HUES6 (cell line): ENCODE results near the gene MLXIP.
"Not testable (repeated sequence)": the region's sequence is repeated elsewhere in the genome, so short reads cannot be mapped to it uniquely, and the experiment has no call there.

Experiments used
- H3K27ac ChIP-seq: 2 replicates; pipeline ENCODE4 v1.7.0; 2013; ENCODE audit warnings: low read depth, mild to moderate bottlenecking, low read length, inconsistent platforms
- H3K27me3 ChIP-seq: 2 replicates; pipeline ENCODE4 v1.6.1; 2013; ENCODE audit warnings: low read length; ENCODE audit not compliant: control insufficient read depth, insufficient read depth
- H3K36me3 ChIP-seq: 2 replicates; pipeline ENCODE4 v1.6.1; 2013; ENCODE audit warnings: low read length; ENCODE audit not compliant: control insufficient read depth, insufficient read depth
- H3K4me1 ChIP-seq: 2 replicates; pipeline ENCODE4 v1.6.1; 2013; ENCODE audit warnings: low read length; ENCODE audit not compliant: control insufficient read depth, insufficient read depth
- H3K4me3 ChIP-seq: 2 replicates; pipeline ENCODE4 v1.5.1; 2013; ENCODE audit warnings: low read depth, low read length
- H3K9ac ChIP-seq: one replicate; pipeline ENCODE4 v1.6.1; 2013; ENCODE audit warnings: mild to moderate bottlenecking, low read length
- H3K9me3 ChIP-seq: 2 replicates; pipeline ENCODE4 v1.6.1; 2013; ENCODE audit warnings: low read depth, low read length; ENCODE audit not compliant: control insufficient read depth, insufficient read depth

MLXIP gene

DNA sequence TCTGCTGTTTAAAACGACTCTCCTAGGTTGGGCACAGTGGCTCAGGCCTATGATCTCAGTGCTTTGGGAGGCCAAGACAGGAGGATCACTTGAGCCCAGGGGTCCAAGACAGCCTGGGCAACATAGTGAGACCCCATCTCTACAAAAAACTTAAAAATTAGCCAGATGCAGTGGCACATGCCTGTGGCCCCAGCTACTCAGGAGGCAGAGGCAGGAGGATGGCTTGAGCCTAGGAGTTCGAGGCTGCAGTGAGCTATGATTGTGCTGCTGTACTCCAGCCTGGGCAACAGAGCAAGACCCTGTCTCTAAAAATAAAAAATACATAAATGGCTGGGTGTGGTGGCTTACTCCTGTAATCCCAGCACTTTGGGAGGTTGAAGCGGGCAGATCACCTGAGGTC, 37.1 kb upstream of the MLXIP start:
- H3K27me3 ChIP-seq, H3K9ac ChIP-seq, H3K27ac ChIP-seq, H3K4me3 ChIP-seq, H3K4me1 ChIP-seq, H3K9me3 ChIP-seq: not testable (repeated sequence)
- peaks cover 49% of the 10 kb centered on the region for H3K36me3 ChIP-seq

DNA sequence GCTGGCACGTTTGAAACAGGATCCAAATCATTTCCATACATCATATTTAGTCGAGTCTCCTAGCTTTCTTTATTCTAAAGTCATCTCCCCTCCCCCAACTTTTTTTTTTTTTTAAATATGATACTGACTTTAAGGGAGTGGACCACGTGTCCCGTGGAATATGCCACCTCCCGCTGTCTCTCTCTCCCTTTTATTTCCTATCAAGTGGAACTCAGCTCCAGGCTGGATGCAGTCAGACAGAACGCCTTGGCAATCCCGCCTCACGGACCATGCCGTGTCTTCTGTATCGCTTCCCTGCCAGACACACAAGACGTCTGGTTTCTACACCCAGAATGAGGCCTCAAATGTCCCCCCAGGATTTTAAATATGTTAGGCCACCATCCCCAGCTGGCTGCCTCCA, 35.6 kb upstream of the MLXIP start:
- no peak overlapping the region for H3K4me3 ChIP-seq
- H3K27me3 ChIP-seq, result no peaks in the 10 kb centered on the region
- no peak overlapping the region for H3K9ac ChIP-seq
- H3K4me1 ChIP-seq, result no peaks in the 10 kb centered on the region
- H3K9me3 ChIP-seq, result peaks cover 5% of the 10 kb centered on the region; the same call in 1 of the 2 replicates
- H3K27ac ChIP-seq, result no peak overlapping the region
- peaks cover 47% of the 10 kb centered on the region for H3K36me3 ChIP-seq

DNA sequence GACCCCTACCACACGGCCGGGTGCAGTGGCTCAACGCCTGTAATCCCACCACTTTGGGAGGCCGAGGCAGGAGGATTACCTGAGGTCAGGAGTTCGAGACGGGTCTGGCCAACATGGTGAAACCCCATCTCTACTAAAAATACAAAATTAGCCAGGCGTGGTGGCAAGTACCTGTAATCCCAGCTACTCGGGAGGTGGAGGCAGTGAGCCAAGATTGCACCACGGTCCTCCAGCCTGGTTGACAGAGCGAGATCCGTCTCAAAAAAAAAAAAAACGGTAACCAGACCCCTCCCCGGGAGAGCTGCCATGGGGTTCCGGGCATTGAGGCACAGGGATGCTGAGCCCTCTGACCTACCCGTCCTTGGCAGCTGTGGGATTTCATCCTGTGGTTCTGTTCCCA, 35.1 kb upstream of the MLXIP start:
- Histone ChIP-seq H3K4me1 (no peaks in the 10 kb centered on the region), H3K27ac (no peak overlapping the region), H3K9me3 (peaks cover 5% of the 10 kb centered on the region; the same call in 1 of the 2 replicates), H3K36me3 (peaks cover 47% of the 10 kb centered on the region), H3K9ac (no peak overlapping the region), H3K4me3 (no peak overlapping the region), H3K27me3 (no peaks in the 10 kb centered on the region)

DNA sequence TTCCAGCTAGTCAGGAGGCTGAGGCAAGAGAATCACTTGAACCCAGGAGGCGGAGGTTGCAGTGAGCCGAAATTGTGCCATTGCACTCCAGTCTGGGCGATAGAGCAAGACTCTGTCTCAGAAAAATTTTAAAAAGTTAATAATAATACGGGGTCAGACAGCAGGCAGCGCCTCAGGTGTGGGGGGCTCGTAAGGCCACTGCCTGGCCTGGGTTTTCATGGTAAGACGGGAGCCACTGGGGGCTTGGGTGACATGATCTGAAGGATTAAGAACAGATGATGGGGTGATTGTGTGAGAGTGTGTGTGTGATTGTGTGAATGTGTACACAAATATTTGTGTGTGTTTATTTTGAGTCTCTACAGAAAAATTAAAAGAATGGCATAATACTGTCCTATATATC, 33.3 kb upstream of the MLXIP start:
- no peak overlapping the region for H3K4me3 ChIP-seq
- H3K9me3 ChIP-seq, result peaks cover 5% of the 10 kb centered on the region; the same call in 1 of the 2 replicates
- H3K9ac ChIP-seq, result no peak overlapping the region
- H3K4me1 ChIP-seq, result no peaks in the 10 kb centered on the region
- peaks cover 43% of the 10 kb centered on the region for H3K36me3 ChIP-seq
- H3K27ac ChIP-seq, result no peak overlapping the region
- no peaks in the 10 kb centered on the region for H3K27me3 ChIP-seq

DNA sequence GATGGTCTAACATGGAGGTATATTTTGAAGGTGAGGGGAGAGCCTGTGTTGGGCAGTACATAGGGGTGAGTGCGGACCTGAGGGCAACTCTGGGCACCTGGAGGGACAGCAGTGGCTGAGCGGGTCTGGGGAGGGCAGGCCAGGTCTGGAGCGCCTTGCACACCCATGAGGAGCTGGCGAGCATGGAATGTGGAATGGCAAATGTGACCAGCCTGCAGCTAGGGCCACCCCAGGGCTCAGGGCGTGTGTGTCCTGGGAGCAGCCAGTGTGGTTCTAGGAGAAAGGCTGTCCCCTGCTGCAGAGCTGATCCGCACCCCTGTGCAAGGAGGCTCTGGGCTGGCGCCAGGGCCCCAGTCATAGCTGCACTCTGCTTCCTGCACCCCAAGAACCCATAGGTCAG, 32.4 kb upstream of the MLXIP start:
- Histone ChIP-seq H3K9ac (no peak overlapping the region), H3K27me3 (no peaks in the 10 kb centered on the region), H3K4me1 (no peaks in the 10 kb centered on the region), H3K36me3 (peaks cover 45% of the 10 kb centered on the region), H3K9me3 (peaks cover 5% of the 10 kb centered on the region; the same call in 1 of the 2 replicates), H3K27ac (no peak overlapping the region), H3K4me3 (no peak overlapping the region)

DNA sequence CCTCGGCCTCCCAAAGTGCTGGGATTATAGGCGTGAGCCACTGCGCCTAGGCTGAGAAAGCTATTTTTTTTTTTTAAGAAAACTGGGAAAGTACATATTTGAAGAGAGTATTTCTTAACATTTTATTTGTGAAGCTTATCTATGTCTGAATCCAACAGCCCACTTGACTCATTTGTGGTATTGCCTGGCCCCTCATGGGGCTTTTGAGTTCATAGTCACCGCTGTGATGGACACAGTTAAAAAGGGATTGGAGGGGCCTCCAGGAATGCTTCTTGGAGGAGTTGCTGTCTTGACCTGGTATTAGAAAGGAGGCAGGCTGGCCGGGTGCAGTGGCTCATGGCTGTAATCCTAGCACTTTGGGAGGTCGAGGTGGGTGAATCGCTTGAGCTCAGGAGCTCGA, 30.4 kb upstream of the MLXIP start:
- H3K27me3 ChIP-seq, result no peaks in the 10 kb centered on the region
- peaks cover 5% of the 10 kb centered on the region; the same call in 1 of the 2 replicates for H3K9me3 ChIP-seq
- no peak overlapping the region for H3K27ac ChIP-seq
- H3K4me3 ChIP-seq, result no peak overlapping the region
- no peaks in the 10 kb centered on the region for H3K4me1 ChIP-seq
- no peak overlapping the region for H3K9ac ChIP-seq
- H3K36me3 ChIP-seq, result peaks cover 42% of the 10 kb centered on the region

DNA sequence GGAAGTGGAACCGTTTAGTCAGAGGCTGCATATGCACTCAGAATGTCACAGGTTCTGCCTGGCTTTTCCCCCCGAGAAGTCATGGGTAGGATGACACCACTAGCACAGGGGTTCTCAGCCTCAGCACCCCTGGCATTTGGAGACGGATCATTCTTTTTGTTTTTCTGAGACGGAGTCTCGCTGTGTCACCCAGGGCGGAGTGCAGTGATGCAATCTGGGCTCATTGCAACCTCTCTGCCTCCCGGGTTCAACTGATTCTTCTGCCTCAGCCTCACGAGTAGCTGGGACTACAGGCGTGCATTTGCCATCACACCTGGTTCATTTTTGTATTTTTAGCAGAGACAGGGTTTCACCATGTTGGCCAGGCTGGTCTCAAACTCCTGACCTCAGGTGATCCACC, 28.7 kb upstream of the MLXIP start:
- H3K4me1 ChIP-seq, result no peaks in the 10 kb centered on the region
- H3K9ac ChIP-seq, result no peak overlapping the region
- H3K27me3 ChIP-seq, result no peaks in the 10 kb centered on the region
- peaks cover 32% of the 10 kb centered on the region for H3K36me3 ChIP-seq
- no peak overlapping the region for H3K27ac ChIP-seq
- H3K9me3 ChIP-seq, result no peaks in the 10 kb centered on the region; the same call in 1 of the 2 replicates
- H3K4me3 ChIP-seq, result no peak overlapping the region

DNA sequence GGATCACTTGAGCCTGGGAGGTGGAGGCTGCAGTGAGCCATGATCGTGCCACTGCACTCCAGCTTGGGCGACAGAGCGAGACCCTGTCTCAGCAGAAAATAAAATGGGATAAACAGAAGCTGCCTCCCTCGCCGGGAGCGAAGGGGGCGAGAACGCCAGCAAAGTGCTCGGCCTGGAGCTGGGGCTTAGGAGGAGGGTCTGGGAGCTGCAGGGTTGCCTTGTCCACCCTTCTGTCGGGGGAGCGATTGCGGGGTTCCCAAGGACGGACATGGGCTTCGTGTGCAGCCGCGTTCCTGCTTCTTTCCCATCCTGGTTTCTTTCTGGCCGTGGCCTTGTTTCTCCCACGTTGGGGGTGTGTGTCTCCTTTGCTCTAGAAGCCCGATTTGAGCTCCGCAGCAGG, 27.9 kb upstream of the MLXIP start:
- no peak overlapping the region for H3K4me3 ChIP-seq
- no peaks in the 10 kb centered on the region for H3K9me3 ChIP-seq
- no peak overlapping the region for H3K27ac ChIP-seq
- no peaks in the 10 kb centered on the region for H3K4me1 ChIP-seq
- H3K36me3 ChIP-seq, result peaks cover 31% of the 10 kb centered on the region
- no peaks in the 10 kb centered on the region for H3K27me3 ChIP-seq
- no peak overlapping the region for H3K9ac ChIP-seq

DNA sequence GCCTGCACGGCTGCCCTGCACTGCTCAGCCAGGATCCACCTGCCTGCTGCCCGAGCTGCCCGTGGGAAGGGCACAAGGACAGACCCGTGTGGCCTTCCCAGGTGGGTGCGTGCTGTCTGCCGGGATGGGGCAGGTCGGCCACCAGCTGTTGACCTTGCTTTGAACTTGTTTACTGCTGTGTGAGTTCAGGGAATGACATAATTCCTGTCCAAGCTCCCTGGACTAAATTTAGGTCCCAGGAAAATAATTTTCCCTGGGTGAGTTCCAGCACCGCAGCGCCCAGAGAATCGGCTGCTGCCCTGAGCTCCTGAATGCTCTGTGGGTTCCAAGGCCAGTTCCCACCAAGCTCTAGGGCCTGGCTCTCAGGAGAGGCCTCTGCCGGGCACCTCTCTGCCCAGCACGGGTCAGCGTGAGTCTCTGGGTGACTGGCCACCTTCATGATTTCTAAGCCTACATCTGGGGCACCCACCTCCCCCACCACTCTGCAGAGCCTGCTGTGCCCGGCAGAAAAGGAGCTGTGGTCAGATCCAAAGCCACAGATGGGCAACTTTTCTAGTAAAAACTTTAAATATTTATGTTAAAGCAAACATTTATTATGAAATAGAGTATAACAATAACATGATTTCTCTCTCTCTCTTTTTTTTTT, 27.2 kb upstream of the MLXIP start:
- peaks cover 31% of the 10 kb centered on the region for H3K36me3 ChIP-seq
- no peaks in the 10 kb centered on the region for H3K27me3 ChIP-seq
- H3K4me3 ChIP-seq, result no peak overlapping the region
- H3K9ac ChIP-seq, result no peak overlapping the region
- H3K9me3 ChIP-seq, result no peaks in the 10 kb centered on the region
- H3K4me1 ChIP-seq, result no peaks in the 10 kb centered on the region
- no peak overlapping the region for H3K27ac ChIP-seq

DNA sequence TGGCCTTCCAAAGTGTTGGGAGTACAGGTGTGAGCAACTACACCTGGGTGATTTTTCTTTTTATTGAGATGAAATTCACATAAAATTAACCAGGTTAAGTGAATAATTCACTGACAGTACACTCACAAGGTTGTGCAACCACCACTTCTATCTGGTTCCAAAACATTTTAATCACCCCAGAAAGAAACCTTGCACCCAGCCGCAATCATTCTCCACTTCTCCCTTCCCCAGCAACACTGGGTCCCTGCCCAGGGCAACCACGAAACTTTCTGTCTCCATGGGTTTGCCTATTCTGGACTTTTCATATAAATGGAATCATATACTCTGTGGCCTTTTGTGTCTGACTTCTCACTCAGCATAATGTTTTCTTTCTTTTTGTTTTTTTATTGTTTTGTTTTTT, 26.3 kb upstream of the MLXIP start:
- Histone ChIP-seq H3K27ac (no peak overlapping the region), H3K9ac (no peak overlapping the region), H3K9me3 (no peaks in the 10 kb centered on the region), H3K36me3 (peaks cover 38% of the 10 kb centered on the region), H3K27me3 (no peaks in the 10 kb centered on the region), H3K4me1 (no peaks in the 10 kb centered on the region), H3K4me3 (no peak overlapping the region)

DNA sequence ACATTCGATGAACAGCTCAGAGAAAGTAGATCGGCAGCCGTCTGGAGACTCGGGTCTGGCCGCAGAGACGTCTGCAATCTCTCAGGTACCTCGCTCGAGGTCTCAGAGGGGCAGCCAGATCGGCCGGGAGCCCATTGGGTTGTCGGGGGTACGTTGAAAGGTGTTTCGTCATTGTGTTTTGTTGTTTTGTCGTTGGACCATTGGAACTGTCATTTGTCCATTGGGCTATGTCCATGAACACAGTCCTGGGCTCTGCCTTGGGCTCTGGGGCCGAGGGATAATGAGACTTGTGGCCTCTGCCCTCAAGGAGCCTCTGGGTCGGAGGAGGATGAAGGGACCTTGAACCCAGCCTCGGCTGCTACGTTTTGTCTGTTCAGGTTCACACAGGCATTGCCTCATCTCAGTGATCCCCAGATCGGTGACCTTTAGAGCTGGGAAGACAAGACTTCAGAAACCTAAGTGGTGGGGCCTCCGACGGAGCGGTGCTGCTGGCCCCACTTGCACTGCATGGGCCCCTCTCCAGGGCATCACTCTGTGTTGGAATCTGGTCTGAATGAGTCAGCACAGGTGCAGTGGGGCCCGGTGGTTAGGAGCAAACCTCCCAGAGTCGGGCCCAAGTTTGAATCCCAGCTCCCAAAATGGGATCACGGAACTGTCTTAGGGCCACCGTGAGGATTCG, 23.6 kb upstream of the MLXIP start:
- H3K4me1 ChIP-seq, result no peaks in the 10 kb centered on the region
- peaks cover 52% of the 10 kb centered on the region for H3K36me3 ChIP-seq
- H3K9me3 ChIP-seq, result no peaks in the 10 kb centered on the region
- H3K4me3 ChIP-seq, result no peak overlapping the region
- H3K27ac ChIP-seq, result no peak overlapping the region
- no peaks in the 10 kb centered on the region for H3K27me3 ChIP-seq
- H3K9ac ChIP-seq, result no peak overlapping the region
